K562 (cell line): Measurements from ENCODE around the gene RCOR1. TPM values are rescaled to one million over a fixed set of nuclear protein-coding genes. Genes with fewer than 3 reads are reported as not detected.

ENCODE experiments used
- ARHGAP35 ChIP-seq: fragments of 450-650 bp; IDR thresholded peaks from 2 replicates; pipeline ENCODE4 v1.6.1; 2018; ENCODE audit not compliant: partially characterized antibody
- CSDE1 ChIP-seq, 2 experiments: fragments of 450-650 bp; IDR thresholded peaks; 2 replicates each; pipeline ENCODE4 v1.6.1; 2016; ENCODE audit warnings: mild to moderate bottlenecking in 1 of 2
- E2F5 ChIP-seq: sonication (generic); formaldehyde crosslinking; IDR thresholded peaks from 2 replicates; pipeline ENCODE4 v1.8.0; 2022; ENCODE audit warnings: mild to moderate bottlenecking, missing genetic modification reagents
- EHMT2 ChIP-seq: fragments of 450-650 bp; IDR thresholded peaks from 2 replicates; pipeline ENCODE4 v1.6.1; 2018; ENCODE audit warnings: antibody characterized with exemption
- ETS2 ChIP-seq: IDR thresholded peaks from 2 replicates; pipeline ENCODE4 v1.6.1; 2016; ENCODE audit warnings: borderline replicate concordance, missing genetic modification characterization, mild to moderate bottlenecking, moderate library complexity, missing compliant biosample characterization; ENCODE audit not compliant: poor library complexity, severe bottlenecking
- GATAD2B ChIP-seq: fragments of 450-650 bp; IDR thresholded peaks from 2 replicates; pipeline ENCODE4 v1.6.1; 2017; ENCODE audit warnings: mild to moderate bottlenecking, borderline replicate concordance
- HDAC6 ChIP-seq: IDR thresholded peaks from 2 replicates; pipeline ENCODE4 v1.6.1; 2012; ENCODE audit warnings: low read depth, mild to moderate bottlenecking, control low read depth, inconsistent platforms, low read length, moderate library complexity
- HDGF ChIP-seq: fragments of 450-650 bp; IDR thresholded peaks from 2 replicates; pipeline ENCODE4 v1.6.1; 2016
- PCBP1 ChIP-seq: fragments of 200-400 bp; formaldehyde crosslinking; IDR thresholded peaks from 2 replicates; pipeline ENCODE4 v1.6.1; 2018; ENCODE audit warnings: mild to moderate bottlenecking, low read depth, low read length; ENCODE audit not compliant: poor library complexity, severe bottlenecking
- PHB ChIP-seq: fragments of 250-450 bp; sonication (Bioruptor Pico); IDR thresholded peaks from 2 replicates; pipeline ENCODE4 v1.5.0; 2021
- ZNF398 ChIP-seq: fragments of 250-450 bp; sonication (Bioruptor Pico); IDR thresholded peaks from 2 replicates; pipeline ENCODE4 v1.8.0; 2021; ENCODE audit warnings: moderate library complexity, mild to moderate bottlenecking, inconsistent platforms
- ZNF449 ChIP-seq: fragments of 250-450 bp; sonication (Bioruptor Pico); IDR thresholded peaks from 2 replicates; pipeline ENCODE4 v1.8.0; 2022; ENCODE audit warnings: moderate library complexity, mild to moderate bottlenecking, inconsistent platforms
- ZNF707 ChIP-seq: fragments of 250-450 bp; sonication (Bioruptor Pico); conservative IDR thresholded peaks from 2 replicates; pipeline ENCODE4 v1.8.0; 2022; ENCODE audit warnings: inconsistent platforms, mild to moderate bottlenecking, moderate library complexity
- polyA plus RNA-seq, 8 experiments: library from polyadenylated mRNA; depleted of rRNA in 4 of 8; stranded (reverse) in 5 of 8; unstranded in 3 of 8; fragments of >200 nt; fragmentation: Nextera tagmentation in 2 of 8; fragmentation: Illumina TruSeq in 1 of 8; extraction: Ambion mirVana in 2 of 8; extraction: Trizol in 1 of 8; gene quantifications; 2 replicates each; pipeline versions ENCODE4 v1.2.1 to v1.2.3, GENCODE V29; 2011 to 2014; ENCODE audit warnings: inconsistent platforms in 1 of 8, missing spikeins in 1 of 8
- total RNA-seq, 7 experiments: library from RNA; depleted of rRNA in 6 of 7; stranded (reverse); fragments of >200 nt in 6 of 7; fragmentation: Illumina TruSeq in 2 of 7; extraction: Trizol in 2 of 7; gene quantifications; 2 replicates each; pipeline versions ENCODE4 v1.2.1 to v1.2.3, GENCODE V29; 2011 to 2021; ENCODE audit warnings: low replicate concordance in 1 of 7
- TF ChIP-seq, protein P1 (sequence below): fragments of 450-650 bp; formaldehyde crosslinking; conservative IDR thresholded peaks from 2 replicates; pipeline ENCODE4 v1.4.0; 2022; ENCODE audit warnings: mild to moderate bottlenecking, missing genetic modification characterization

The RCOR1 gene
- total and polyA plus RNA-seq, 9 of the 15 experiments (the other 6 are each of a cell fraction or from before 2014, with no cell fraction given) = 8.5 to 47.9 (median 20.9) TPM

- TF ChIP-seq ZNF398 (CRISPR knock-in tag) = no peak
- no peak for TF ChIP-seq ETS2 (tag)
- no peak for TF ChIP-seq HDAC6
- no peak for TF ChIP-seq CSDE1 (IDR thresholded peaks at IDR 0.05)
- TF ChIP-seq HDGF = no peak
- TF ChIP-seq E2F5 (CRISPR knock-in tag) = no peak
- TF ChIP-seq, protein P1, sequence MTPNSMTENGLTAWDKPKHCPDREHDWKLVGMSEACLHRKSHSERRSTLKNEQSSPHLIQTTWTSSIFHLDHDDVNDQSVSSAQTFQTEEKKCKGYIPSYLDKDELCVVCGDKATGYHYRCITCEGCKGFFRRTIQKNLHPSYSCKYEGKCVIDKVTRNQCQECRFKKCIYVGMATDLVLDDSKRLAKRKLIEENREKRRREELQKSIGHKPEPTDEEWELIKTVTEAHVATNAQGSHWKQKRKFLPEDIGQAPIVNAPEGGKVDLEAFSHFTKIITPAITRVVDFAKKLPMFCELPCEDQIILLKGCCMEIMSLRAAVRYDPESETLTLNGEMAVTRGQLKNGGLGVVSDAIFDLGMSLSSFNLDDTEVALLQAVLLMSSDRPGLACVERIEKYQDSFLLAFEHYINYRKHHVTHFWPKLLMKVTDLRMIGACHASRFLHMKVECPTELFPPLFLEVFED (CRISPR knock-in tag) = no peak
- TF ChIP-seq GATAD2B = peak; percentile 69; the same call in 1 of the 2 replicates
- TF ChIP-seq EHMT2 = peak; percentile 55; the same call in 1 of the 2 replicates
- no peak for TF ChIP-seq PHB (CRISPR knock-in tag)
- TF ChIP-seq ARHGAP35 = no peak
- TF ChIP-seq PCBP1 = no peak
- TF ChIP-seq ZNF449 = no peak
- no peak for TF ChIP-seq ZNF707
Observed at GRCh38 chr14:102551995-102552705, 40.3 kb upstream of the RCOR1 start (continued).
